ENCODE results near the gene PIRT. TPM values are rescaled to one million over a fixed set of nuclear protein-coding genes. Genes with fewer than 3 reads are reported as not detected.

PIRT gene
- total and polyA plus RNA-seq, 8 donors: under 0.01 to 2.6 (median 0.31) TPM; not detected in 4

DNA sequence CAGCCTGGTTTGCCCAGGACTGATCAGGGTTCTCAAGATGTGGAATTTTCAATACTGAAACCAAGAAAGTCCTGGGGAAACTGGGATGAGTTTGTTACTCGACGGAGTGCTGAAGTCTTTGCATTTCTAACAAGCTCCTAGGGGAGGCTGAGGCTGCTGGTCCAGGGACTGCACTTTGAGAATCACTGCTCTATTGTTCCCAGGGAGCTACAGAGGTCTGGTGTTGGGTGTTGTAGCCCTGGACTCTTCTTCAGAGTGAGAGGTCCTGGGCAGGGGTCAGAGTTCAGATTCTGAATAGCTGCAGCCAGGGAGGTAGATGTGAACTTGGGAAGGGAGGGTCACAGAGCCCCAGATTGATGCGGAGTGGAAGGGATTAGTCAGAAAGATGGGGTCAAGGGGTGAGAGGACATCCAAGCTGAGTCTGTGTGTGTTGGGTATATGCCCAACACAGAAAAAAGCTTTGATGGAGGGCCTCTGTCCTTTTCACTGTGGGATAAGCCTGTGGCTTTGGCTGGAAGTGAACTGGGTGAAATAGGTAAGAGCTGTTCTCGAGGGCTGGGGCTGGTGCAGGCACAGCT lies 48.1 kb downstream of the PIRT start:
- Histone ChIP-seq H3K4me3 (no peak overlapping the region), H3K4me1 (peaks cover 14 to 57% (median 51%) of the 10 kb centered on the region in 4 donors), H3K27ac (peak overlapping the region; percentile 52 to 96 (median 77)), H3K27me3 (no peaks in the 10 kb centered on the region), H3K9me3 (no peaks in the 10 kb centered on the region), H3K36me3 (peaks cover 0 to 4% (median 0%) of the 10 kb centered on the region in 4 donors)
- WGBS, 5 donors: 52 to 67% (median 65%) methylated on average over 4 of the region's 4 CpGs
- TF ChIP-seq, protein P1, sequence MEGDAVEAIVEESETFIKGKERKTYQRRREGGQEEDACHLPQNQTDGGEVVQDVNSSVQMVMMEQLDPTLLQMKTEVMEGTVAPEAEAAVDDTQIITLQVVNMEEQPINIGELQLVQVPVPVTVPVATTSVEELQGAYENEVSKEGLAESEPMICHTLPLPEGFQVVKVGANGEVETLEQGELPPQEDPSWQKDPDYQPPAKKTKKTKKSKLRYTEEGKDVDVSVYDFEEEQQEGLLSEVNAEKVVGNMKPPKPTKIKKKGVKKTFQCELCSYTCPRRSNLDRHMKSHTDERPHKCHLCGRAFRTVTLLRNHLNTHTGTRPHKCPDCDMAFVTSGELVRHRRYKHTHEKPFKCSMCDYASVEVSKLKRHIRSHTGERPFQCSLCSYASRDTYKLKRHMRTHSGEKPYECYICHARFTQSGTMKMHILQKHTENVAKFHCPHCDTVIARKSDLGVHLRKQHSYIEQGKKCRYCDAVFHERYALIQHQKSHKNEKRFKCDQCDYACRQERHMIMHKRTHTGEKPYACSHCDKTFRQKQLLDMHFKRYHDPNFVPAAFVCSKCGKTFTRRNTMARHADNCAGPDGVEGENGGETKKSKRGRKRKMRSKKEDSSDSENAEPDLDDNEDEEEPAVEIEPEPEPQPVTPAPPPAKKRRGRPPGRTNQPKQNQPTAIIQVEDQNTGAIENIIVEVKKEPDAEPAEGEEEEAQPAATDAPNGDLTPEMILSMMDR (IDR thresholded peaks at IDR 0.05): no peak
- TF ChIP-seq EP300 (IDR thresholded peaks at IDR 0.05) (no peak), POLR2A (IDR thresholded peaks at IDR 0.05) (no peak), POLR2AphosphoS5 (IDR thresholded peaks at IDR 0.05) (no peak)
- intact Hi-C loops (cut with DNase I; ENCODE audit: low total_unique reads): no loop called here
- DNase-seq: no peak

- H3K9me3 ChIP-seq: no peaks in the 10 kb centered on the region
- TF ChIP-seq EP300 (IDR thresholded peaks at IDR 0.05) (no peak), POLR2A (IDR thresholded peaks at IDR 0.05) (no peak), POLR2AphosphoS5 (IDR thresholded peaks at IDR 0.05) (no peak)
- TF ChIP-seq, protein P1 (IDR thresholded peaks at IDR 0.05): no peak
- H3K27me3 ChIP-seq: no peaks in the 10 kb centered on the region
- no peak for DNase-seq
- H3K27ac ChIP-seq: peak overlapping the region in 2 of 5 donors; percentile 2 to 18
- no peaks in the 10 kb centered on the region for H3K36me3 ChIP-seq
- no peak overlapping the region for H3K4me3 ChIP-seq
- H3K4me1 ChIP-seq: peaks cover 6 to 39% (median 30%) of the 10 kb centered on the region in 4 donors
- intact Hi-C loops (cut with DNase I; ENCODE audit: low total_unique reads): no loop called here
- 90 to 97% (median 94%) methylated on average over 3 to 5 of the region's 5 CpGs for WGBS, 5 donors
Measured at GRCh38 chr17:10787306-10788045, 50.4 kb downstream of the PIRT start.

- H3K27me3 ChIP-seq: no peaks in the 10 kb centered on the region
- H3K4me3 ChIP-seq: no peak overlapping the region
- TF ChIP-seq POLR2AphosphoS5 (IDR thresholded peaks at IDR 0.05) (peak in 1 of 3 donors; percentile 15), EP300 (IDR thresholded peaks at IDR 0.05) (no peak), POLR2A (IDR thresholded peaks at IDR 0.05) (no peak)
- intact Hi-C loops (cut with DNase I; ENCODE audit: low total_unique reads): no loop called here
- peak overlapping the region in 2 of 5 donors; percentile 46 to 75 for H3K27ac ChIP-seq
- no peaks in the 10 kb centered on the region for H3K9me3 ChIP-seq
- no peaks in the 10 kb centered on the region for H3K36me3 ChIP-seq
- peaks cover 0 to 20% (median 11%) of the 10 kb centered on the region in 4 donors for H3K4me1 ChIP-seq
- DNase-seq: no peak
- 71 to 94% (median 83%) methylated on average over 2 of the region's 2 CpGs for WGBS, 5 donors
Measured at GRCh38 chr17:10785295-10785694, 52.6 kb downstream of the PIRT start.

DNA sequence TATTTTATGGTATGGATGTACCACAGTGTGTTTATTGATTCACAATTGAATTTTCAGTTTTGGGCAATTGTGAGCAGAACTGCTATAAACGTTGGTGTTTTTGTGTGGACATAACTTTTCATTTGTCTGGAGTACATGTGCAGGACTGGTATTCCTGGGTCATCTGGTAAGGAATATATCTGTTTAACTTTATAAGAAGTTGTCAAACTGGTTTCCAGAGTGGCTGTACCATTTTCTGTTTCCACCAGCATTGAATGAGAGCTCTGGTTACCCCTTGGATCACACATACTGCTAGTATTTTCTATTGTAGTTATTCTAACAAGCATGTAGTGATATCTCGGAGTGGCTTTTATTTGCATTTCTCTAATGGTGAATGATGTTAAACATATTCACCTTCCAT lies 58.3 kb downstream of the PIRT start:
- no peaks in the 10 kb centered on the region for H3K9me3 ChIP-seq
- H3K4me1 ChIP-seq: peaks cover 0 to 18% (median 7%) of the 10 kb centered on the region in 4 donors
- DNase-seq: peak; percentile 24 to 57
- 29 to 59% (median 42%) methylated on average over 2 of the region's 2 CpGs for WGBS, 5 donors
- TF ChIP-seq POLR2AphosphoS5 (IDR thresholded peaks at IDR 0.05): peak in 1 of 3 donors; percentile 8
- no peak for TF ChIP-seq EP300 (IDR thresholded peaks at IDR 0.05)
- no peak for TF ChIP-seq POLR2A (IDR thresholded peaks at IDR 0.05)
- TF ChIP-seq, protein P1 (IDR thresholded peaks at IDR 0.05): no peak
- intact Hi-C loops (cut with DNase I; ENCODE audit: low total_unique reads): no loop called here
- no peaks in the 10 kb centered on the region for H3K36me3 ChIP-seq
- H3K4me3 ChIP-seq: no peak overlapping the region
- no peaks in the 10 kb centered on the region for H3K27me3 ChIP-seq
- peak overlapping the region in 2 of 5 donors; percentile 61 to 70 for H3K27ac ChIP-seq
